CD14-positive monocyte (primary cell): ENCODE results near the gene CCL20. TPM values are rescaled to one million over a fixed set of nuclear protein-coding genes. Genes with fewer than 3 reads are reported as not detected.
A peak's percentile ranks its signal among the peaks of the same experiment; 100 is the strongest.

ENCODE experiments used
- DNase-seq, 3 donors: peaks; one replicate each; pipeline ENCODE4 v3.0.0-alpha.2; 2011 to 2022
- H2AFZ ChIP-seq: 2 replicates; pipeline ENCODE4 v1.6.0; 2012; ENCODE audit warnings: mild to moderate bottlenecking, low read depth, low read length, inconsistent platforms; ENCODE audit not compliant: insufficient read depth, poor library complexity, severe bottlenecking
- H3K27ac ChIP-seq, 2 donors: 1 replicate in 1 of 2; 2 replicates in 1 of 2; pipeline ENCODE4 v1.5.1; 2012 to 2013; ENCODE audit warnings: low read length in 2 of 2, control low read depth in 1 of 2, inconsistent platforms in 1 of 2, low read depth in 1 of 2, mild to moderate bottlenecking in 1 of 2
- H3K27me3 ChIP-seq, 2 donors: one replicate each; pipeline versions ENCODE4 v1.6.0 to v1.6.1; 2011 to 2013; ENCODE audit warnings: low read length in 2 of 2; ENCODE audit not compliant: control insufficient read depth in 2 of 2, insufficient read depth in 2 of 2
- H3K36me3 ChIP-seq, 2 donors: replicated peaks in 1 of 2; 1 replicate in 1 of 2; 2 replicates in 1 of 2; pipeline versions ENCODE4 v1.5.1 to v1.6.1; 2012 to 2013; ENCODE audit warnings: low read length in 2 of 2, control low read depth in 1 of 2, inconsistent platforms in 1 of 2, mild to moderate bottlenecking in 1 of 2; ENCODE audit not compliant: insufficient read depth in 2 of 2, control insufficient read depth in 1 of 2
- H3K4me1 ChIP-seq, 2 donors: 1 replicate in 1 of 2; 2 replicates in 1 of 2; pipeline versions ENCODE4 v1.5.1 to v1.6.1; 2012 to 2013; ENCODE audit warnings: low read length in 2 of 2, control low read depth in 1 of 2, inconsistent platforms in 1 of 2, mild to moderate bottlenecking in 1 of 2, moderate library complexity in 1 of 2; ENCODE audit not compliant: insufficient read depth in 2 of 2, control insufficient read depth in 1 of 2
- H3K4me2 ChIP-seq: replicated peaks from 2 replicates; pipeline ENCODE3; 2012; ENCODE audit warnings: low read length, moderate library complexity, mild to moderate bottlenecking; ENCODE audit not compliant: poor library complexity, severe bottlenecking; ENCODE audit errors: extremely low read depth
- H3K4me3 ChIP-seq, 3 experiments: fragments of 200-600 bp in 1 of 3; sonication (generic) in 1 of 3; replicated peaks in 1 of 3; 1 replicate in 2 of 3; 2 replicates in 1 of 3; pipeline ENCODE4 v1.5.1; 2011 to 2013; ENCODE audit warnings: low read length in 3 of 3, mild to moderate bottlenecking in 3 of 3, control low read depth in 2 of 3, low read depth in 2 of 3, inconsistent platforms in 1 of 3, moderate library complexity in 1 of 3
- H3K79me2 ChIP-seq: 2 replicates; pipeline ENCODE4 v1.6.0; 2012; ENCODE audit warnings: mild to moderate bottlenecking, control low read depth, inconsistent platforms, low read length, moderate library complexity; ENCODE audit not compliant: insufficient read depth
- H3K9ac ChIP-seq: 2 replicates; pipeline ENCODE4 v1.6.0; 2017; ENCODE audit warnings: low read length, mild to moderate bottlenecking; ENCODE audit not compliant: insufficient read depth, poor library complexity, severe bottlenecking
- H3K9me3 ChIP-seq, 2 donors: replicated peaks in 1 of 2; 1 replicate in 1 of 2; 2 replicates in 1 of 2; pipeline versions ENCODE4 v1.5.1 to v1.6.1; 2012 to 2013; ENCODE audit warnings: low read length in 2 of 2, control low read depth in 1 of 2; ENCODE audit not compliant: control insufficient read depth in 1 of 2, insufficient read depth in 1 of 2
- H4K20me1 ChIP-seq: 2 replicates; pipeline ENCODE4 v1.6.0; 2012; ENCODE audit warnings: mild to moderate bottlenecking, low read length, control low read depth, moderate library complexity; ENCODE audit not compliant: insufficient read depth
- H3K27ac Mint-ChIP-seq, 7 donors: one replicate each; pipeline ENCODE4 v1.8.0; 2020; ENCODE audit warnings: mild to moderate bottlenecking in 7 of 7, mixed read lengths in 7 of 7, moderate library complexity in 6 of 7, inconsistent platforms in 2 of 7
- H3K27me3 Mint-ChIP-seq, 3 donors: one replicate each; pipeline ENCODE4 v1.8.0; 2021 to 2022; ENCODE audit warnings: low read depth in 3 of 3, mild to moderate bottlenecking in 3 of 3, mixed read lengths in 3 of 3, moderate library complexity in 3 of 3, inconsistent platforms in 1 of 3
- H3K36me3 Mint-ChIP-seq, 2 donors: one replicate each; pipeline ENCODE4 v1.8.0; 2020; ENCODE audit warnings: mixed read lengths in 2 of 2, inconsistent platforms in 1 of 2, mild to moderate bottlenecking in 1 of 2
- H3K4me1 Mint-ChIP-seq: one replicate; pipeline ENCODE4 v1.8.0; 2020; ENCODE audit warnings: mild to moderate bottlenecking, mixed read lengths
- H3K4me3 Mint-ChIP-seq, 2 donors: one replicate each; pipeline ENCODE4 v1.8.0; 2020; ENCODE audit warnings: mild to moderate bottlenecking in 2 of 2, mixed read lengths in 2 of 2, moderate library complexity in 1 of 2
- H3K9me3 Mint-ChIP-seq, 7 donors: one replicate each; pipeline ENCODE4 v1.8.0; 2020 to 2022; ENCODE audit warnings: mixed read lengths in 7 of 7, mild to moderate bottlenecking in 6 of 7, moderate library complexity in 6 of 7, inconsistent platforms in 2 of 7
- CTCF ChIP-seq: fragments of 200-600 bp; IDR thresholded peaks from one replicate; pipeline ENCODE4 v1.8.0; 2022; ENCODE audit warnings: antibody characterized with exemption, mild to moderate bottlenecking
- WGBS: methylation state at CpG from one replicate; pipeline ENCODE4 v1.1.5; 2013; ENCODE audit warnings: missing lambda C conversion rate; ENCODE audit not compliant: insufficient coverage; 5-methylcytosine and 5-hydroxymethylcytosine counted together
- intact Hi-C, 2 donors: fragments of 100-400 bp; cut with micrococcal nuclease; formaldehyde crosslinking; loops; one replicate each; pipeline versions ENCODE4 v1.15.0 to v1.15.1; 2023
- polyA plus RNA-seq, 3 donors: library from polyadenylated mRNA; depleted of rRNA in 1 of 3; unstranded in 2 of 3; stranded (reverse) in 1 of 3; fragments of 300-500 nt in 2 of 3; fragments of >200 nt in 1 of 3; fragmentation: Illumina TruSeq in 2 of 3; gene quantifications; 1 replicate in 2 of 3; 2 replicates in 1 of 3; pipeline ENCODE4 v1.2.3, GENCODE V29; 2012 to 2021

Gene CCL20
- polyA plus RNA-seq, 3 donors: 0.47 to 6.2 TPM; not detected in 1

GRCh38 chr2:227816507-227817294 is 3.1 kb downstream of the CCL20 start:
- DNase-seq: peak; percentile 39 to 70 (median 61)
- Mint-ChIP-seq H3K9me3 (peaks cover 0 to 5% (median 2%) of the 10 kb centered on the region in 7 donors), H3K27ac (peak overlapping the region in 6 of 7 donors; percentile 11 to 80 (median 60)), H3K4me1 (peaks cover 47% of the 10 kb centered on the region), H3K4me3 (no peak overlapping the region), H3K36me3 (peaks cover 0 to 6% of the 10 kb centered on the region in 2 donors), H3K27me3 (peaks cover 4 to 9% (median 9%) of the 10 kb centered on the region in 3 donors)
- H3K27ac ChIP-seq: peak overlapping the region in 1 of 2 donors; percentile 24
- no peaks in the 10 kb centered on the region for H4K20me1 ChIP-seq
- intact Hi-C loops: loop anchor here (5.0 kb wide), 2 partner anchors 34 to 444 kb away; no protein-coding TSS in a partner anchor
- no peak overlapping the region for H3K4me3 ChIP-seq
- no peak overlapping the region for H2AFZ ChIP-seq
- no peak for TF ChIP-seq CTCF
- no peaks in the 10 kb centered on the region for H3K36me3 ChIP-seq
- no CpG with 5 or more reads among the region's 2 CpGs for WGBS
- peak overlapping the region; percentile 17 for H3K4me2 ChIP-seq
- H3K27me3 ChIP-seq: no peaks in the 10 kb centered on the region
- H3K79me2 ChIP-seq: no peaks in the 10 kb centered on the region
- H3K9me3 ChIP-seq: no peaks in the 10 kb centered on the region
- H3K9ac ChIP-seq: no peak overlapping the region
- H3K4me1 ChIP-seq: peaks cover 39 to 43% of the 10 kb centered on the region in 2 donors

GRCh38 chr2:227817336-227817735 is 3.7 kb downstream of the CCL20 start:
- H3K79me2 ChIP-seq: no peaks in the 10 kb centered on the region
- DNase-seq: no peak
- intact Hi-C loops: loop anchor here (5.0 kb wide), 2 partner anchors 35 to 445 kb away; no protein-coding TSS in a partner anchor
- no peaks in the 10 kb centered on the region for H3K9me3 ChIP-seq
- no peak overlapping the region for H2AFZ ChIP-seq
- H3K36me3 ChIP-seq: no peaks in the 10 kb centered on the region
- Mint-ChIP-seq H3K27me3 (peaks cover 4 to 9% (median 7%) of the 10 kb centered on the region in 3 donors), H3K9me3 (peaks cover 0 to 5% (median 2%) of the 10 kb centered on the region in 7 donors), H3K4me3 (no peak overlapping the region), H3K27ac (peak overlapping the region; percentile 96 to 99 (median 98)), H3K4me1 (peaks cover 47% of the 10 kb centered on the region), H3K36me3 (peaks cover 0 to 6% of the 10 kb centered on the region in 2 donors)
- H3K4me1 ChIP-seq: peaks cover 39 to 43% of the 10 kb centered on the region in 2 donors
- peak overlapping the region; percentile 45 for H3K4me2 ChIP-seq
- no peaks in the 10 kb centered on the region for H4K20me1 ChIP-seq
- no peaks in the 10 kb centered on the region for H3K27me3 ChIP-seq
- H3K4me3 ChIP-seq: peak overlapping the region in 1 of 3 experiments; percentile 45
- H3K27ac ChIP-seq: peak overlapping the region in 1 of 2 donors; percentile 95
- no peak for TF ChIP-seq CTCF
- WGBS: no CpG with 5 or more reads among the region's 1 CpG
- peak overlapping the region; percentile 63 for H3K9ac ChIP-seq
